SK-N-SH treated with all-trans-retinoic acid at 6 μM for 48 hours (cell line): ENCODE data around the gene GNA12.

Source experiments
- CREB5 ChIP-seq: fragments of 250-450 bp; sonication (Bioruptor Pico); IDR thresholded peaks from 2 replicates; pipeline ENCODE4 v1.5.1; 2020; ENCODE audit warnings: low read depth, mild to moderate bottlenecking, moderate library complexity
- OSR1 ChIP-seq: fragments of 250-450 bp; sonication (Bioruptor Pico); IDR thresholded peaks from 2 replicates; pipeline ENCODE4 v1.8.0; 2022; ENCODE audit warnings: moderate library complexity, mild to moderate bottlenecking, inconsistent platforms
- PATZ1 ChIP-seq: fragments of 250-450 bp; sonication (Bioruptor Pico); IDR thresholded peaks from 2 replicates; pipeline ENCODE4 v1.8.0; 2020; ENCODE audit warnings: mild to moderate bottlenecking, moderate library complexity, borderline replicate concordance
- PPARA ChIP-seq: fragments of 250-450 bp; sonication (Bioruptor Pico); IDR thresholded peaks from 2 replicates; pipeline ENCODE4 v1.5.0; 2020; ENCODE audit warnings: mild to moderate bottlenecking, borderline replicate concordance
- TOX ChIP-seq: fragments of 250-450 bp; sonication (Bioruptor Pico); IDR thresholded peaks from 2 replicates; pipeline ENCODE4 v1.8.0; 2021; ENCODE audit warnings: mild to moderate bottlenecking, moderate library complexity, borderline replicate concordance
- ZC3H10 ChIP-seq: fragments of 250-450 bp; sonication (Bioruptor Pico); IDR thresholded peaks from 2 replicates; pipeline ENCODE4 v1.5.1; 2021; ENCODE audit warnings: mild to moderate bottlenecking, moderate library complexity
- ZFP3 ChIP-seq: fragments of 250-450 bp; sonication (Bioruptor Pico); IDR thresholded peaks from 2 replicates; pipeline ENCODE4 v1.5.0; 2020; ENCODE audit warnings: mild to moderate bottlenecking, moderate library complexity

GRCh38 chr7:2719007-2719406 lies 125.1 kb downstream of the GNA12 start:
- no peak for TF ChIP-seq PPARA (CRISPR knock-in tag)
- no peak for TF ChIP-seq PATZ1 (CRISPR knock-in tag)
- no peak for TF ChIP-seq TOX
- no peak for TF ChIP-seq ZC3H10 (CRISPR knock-in tag)
- no peak for TF ChIP-seq OSR1 (CRISPR knock-in tag)
- no peak for TF ChIP-seq CREB5 (CRISPR knock-in tag)
- TF ChIP-seq ZFP3 (CRISPR knock-in tag) = no peak
